NCI-H1105 (cell line): ENCODE measurements around the gene IL17A.

Experiments
- DNase-seq: peaks from one replicate; lab custom pipeline; 2025; lab: John Stamatoyannopoulos, UW

IL17A gene

GRCh38 chr6:52186075-52186474 is at the start of gene IL17A:
IL17A (plus strand) TSS chr6:52186375; CDS start chr6:52186432, 57 bp downstream.
- no peak for DNase-seq

GRCh38 chr6:52136934-52137467 is 49.2 kb upstream of the IL17A start:
- no peak for DNase-seq

GRCh38 chr6:52138284-52138683 is 47.9 kb upstream of the IL17A start:
- DNase-seq = no peak

- peak; percentile 7 for DNase-seq
Observed at GRCh38 chr6:52139985-52140680, 46.0 kb upstream of the IL17A start.

GRCh38 chr6:52141596-52141995 is 44.6 kb upstream of the IL17A start:
- DNase-seq = no peak

- no peak for DNase-seq
Observed at GRCh38 chr6:52142556-52142955, 43.6 kb upstream of the IL17A start.

GRCh38 chr6:52143551-52143950 is 42.6 kb upstream of the IL17A start:
- no peak for DNase-seq

GRCh38 chr6:52144196-52145076 is 41.7 kb upstream of the IL17A start:
- DNase-seq = no peak

GRCh38 chr6:52146851-52147445 is 39.2 kb upstream of the IL17A start:
- no peak for DNase-seq

GRCh38 chr6:52149076-52149475 is 37.1 kb upstream of the IL17A start:
- no peak for DNase-seq

- no peak for DNase-seq
Observed at GRCh38 chr6:52149949-52150348, 36.2 kb upstream of the IL17A start.

GRCh38 chr6:52152070-52152423 is 34.1 kb upstream of the IL17A start:
- no peak for DNase-seq

GRCh38 chr6:52152711-52153160 is 33.4 kb upstream of the IL17A start:
- peak; percentile 29 for DNase-seq

GRCh38 chr6:52154381-52154780 is 31.8 kb upstream of the IL17A start:
- DNase-seq = no peak

GRCh38 chr6:52155791-52156576 is 30.2 kb upstream of the IL17A start:
- DNase-seq = no peak

- no peak for DNase-seq
Observed at GRCh38 chr6:52157301-52157941, 28.8 kb upstream of the IL17A start.

GRCh38 chr6:52160472-52161104 is 25.6 kb upstream of the IL17A start:
- no peak for DNase-seq

- DNase-seq = no peak
Observed at GRCh38 chr6:52161689-52162438, 24.3 kb upstream of the IL17A start.

GRCh38 chr6:52162940-52163908 is 23.0 kb upstream of the IL17A start:
- peak; percentile 50 for DNase-seq
